Measurements from ENCODE around the gene WHRN.

The WHRN gene

DNA sequence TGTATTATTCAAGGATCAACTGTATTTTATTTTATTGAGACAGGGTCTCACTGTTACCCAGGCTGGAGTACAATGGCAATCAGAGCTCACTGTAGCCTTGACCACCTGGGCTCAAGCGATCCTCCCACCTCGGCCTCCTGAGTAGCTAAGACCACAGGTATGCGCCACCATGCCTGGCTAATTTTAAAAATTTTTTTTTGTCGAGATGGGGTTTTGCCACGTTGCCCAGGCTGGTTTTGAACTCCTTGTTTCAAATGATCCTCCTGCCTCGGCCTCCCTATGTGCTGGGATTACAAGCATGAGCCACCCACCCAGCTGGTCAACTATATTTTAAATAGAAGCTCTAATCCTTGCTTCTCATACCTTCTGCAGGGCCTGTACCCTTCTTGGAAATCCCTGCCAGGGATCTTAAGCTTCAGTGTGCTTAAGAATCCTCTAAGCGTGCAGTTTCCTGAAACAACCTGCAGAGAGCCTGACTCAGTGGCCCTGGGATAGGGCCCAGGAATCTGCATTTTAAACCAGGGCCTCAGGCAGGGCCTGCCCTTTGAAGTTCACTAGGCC lies 120.4 kb downstream of the WHRN start:
- 0 out of 2 replicates have a peak, but pooled peaks cover 4% of the 10 kb centered on the region for H3K4me1 ChIP-seq
- H3K27me3 ChIP-seq, result no peaks in the 10 kb centered on the region
- TF ChIP-seq, protein P1, sequence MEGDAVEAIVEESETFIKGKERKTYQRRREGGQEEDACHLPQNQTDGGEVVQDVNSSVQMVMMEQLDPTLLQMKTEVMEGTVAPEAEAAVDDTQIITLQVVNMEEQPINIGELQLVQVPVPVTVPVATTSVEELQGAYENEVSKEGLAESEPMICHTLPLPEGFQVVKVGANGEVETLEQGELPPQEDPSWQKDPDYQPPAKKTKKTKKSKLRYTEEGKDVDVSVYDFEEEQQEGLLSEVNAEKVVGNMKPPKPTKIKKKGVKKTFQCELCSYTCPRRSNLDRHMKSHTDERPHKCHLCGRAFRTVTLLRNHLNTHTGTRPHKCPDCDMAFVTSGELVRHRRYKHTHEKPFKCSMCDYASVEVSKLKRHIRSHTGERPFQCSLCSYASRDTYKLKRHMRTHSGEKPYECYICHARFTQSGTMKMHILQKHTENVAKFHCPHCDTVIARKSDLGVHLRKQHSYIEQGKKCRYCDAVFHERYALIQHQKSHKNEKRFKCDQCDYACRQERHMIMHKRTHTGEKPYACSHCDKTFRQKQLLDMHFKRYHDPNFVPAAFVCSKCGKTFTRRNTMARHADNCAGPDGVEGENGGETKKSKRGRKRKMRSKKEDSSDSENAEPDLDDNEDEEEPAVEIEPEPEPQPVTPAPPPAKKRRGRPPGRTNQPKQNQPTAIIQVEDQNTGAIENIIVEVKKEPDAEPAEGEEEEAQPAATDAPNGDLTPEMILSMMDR (IDR thresholded peaks at IDR 0.05; ENCODE audit: low read depth, low read length), result no peak
- no peaks in the 10 kb centered on the region for H3K9me3 ChIP-seq
- H3K36me3 ChIP-seq, result no peaks in the 10 kb centered on the region
- no peak overlapping the region for H3K4me3 ChIP-seq (ENCODE audit: low read depth, low read length)
- DNase-seq, result no peak

DNA sequence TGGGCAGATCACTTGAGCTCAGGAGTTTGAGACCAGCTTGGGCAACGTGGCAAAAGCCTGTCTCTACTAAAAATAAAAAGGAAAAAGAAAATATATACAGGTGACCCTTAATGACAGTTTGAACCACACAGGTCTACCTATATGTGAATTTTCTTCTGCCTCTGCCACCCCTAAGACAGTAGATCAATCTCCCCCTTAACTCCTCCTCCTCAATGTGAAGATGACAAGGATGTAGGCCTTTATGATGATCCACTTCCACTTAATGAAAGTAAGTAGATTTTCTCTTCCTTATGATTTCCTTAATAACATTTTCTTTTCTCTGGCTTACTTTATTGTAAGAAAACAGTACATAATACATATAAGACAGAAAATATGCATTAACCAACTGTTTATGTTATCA lies 120.9 kb downstream of the WHRN start:
- TF ChIP-seq, protein P1 (IDR thresholded peaks at IDR 0.05; ENCODE audit: low read depth, low read length), result no peak
- H3K4me1 ChIP-seq, result 0 out of 2 replicates have a peak, but pooled peaks cover 4% of the 10 kb centered on the region
- H3K4me3 ChIP-seq (ENCODE audit: low read depth, low read length), result no peak overlapping the region

DNA sequence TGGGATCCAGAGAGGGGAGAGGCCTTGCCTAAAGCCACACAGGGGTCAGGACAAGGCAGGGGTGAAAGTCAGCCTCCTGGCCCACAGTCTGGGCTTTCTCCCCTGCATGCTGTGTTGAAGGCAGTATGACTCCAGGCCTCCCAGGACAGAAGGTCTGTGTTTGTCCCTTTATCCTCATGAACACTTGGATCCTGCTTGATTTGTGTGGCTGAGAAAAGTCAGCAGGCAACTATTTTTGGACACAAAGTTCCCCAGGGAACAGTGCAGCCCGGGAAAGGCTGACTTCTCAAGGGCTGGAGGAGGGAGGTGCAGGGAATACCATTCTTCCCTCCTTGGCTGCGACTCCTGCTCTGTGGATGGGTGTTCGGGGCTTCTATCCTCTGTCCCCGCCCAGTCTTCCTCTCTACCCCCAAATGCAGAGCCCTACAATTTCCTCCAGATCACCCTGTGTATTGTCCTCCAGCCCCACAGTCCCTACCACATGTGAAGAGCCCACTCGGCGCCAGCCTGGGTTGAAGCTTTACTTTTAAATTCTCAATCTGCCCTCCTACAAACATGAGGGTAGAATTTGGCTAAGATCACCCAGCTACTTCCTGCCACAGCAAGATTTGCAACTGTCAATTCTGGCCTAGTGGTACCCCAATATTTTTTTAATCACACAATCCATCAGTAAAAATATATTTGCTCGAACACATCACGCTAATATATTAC lies 121.6 kb downstream of the WHRN start:
- Histone ChIP-seq H3K9me3 (no peaks in the 10 kb centered on the region), H3K36me3 (no peaks in the 10 kb centered on the region), H3K4me3 (ENCODE audit: low read depth, low read length) (no peak overlapping the region), H3K4me1 (0 out of 2 replicates have a peak, but pooled peaks cover 4% of the 10 kb centered on the region), H3K27me3 (no peaks in the 10 kb centered on the region)
- DNase-seq, result no peak
- TF ChIP-seq, protein P1 (IDR thresholded peaks at IDR 0.05; ENCODE audit: low read depth, low read length), result no peak

More for the DNA sequence above, 120.9 kb downstream of the WHRN start:
- Histone ChIP-seq H3K9me3 (no peaks in the 10 kb centered on the region), H3K27me3 (no peaks in the 10 kb centered on the region), H3K36me3 (no peaks in the 10 kb centered on the region)
- no peak for DNase-seq

DNA sequence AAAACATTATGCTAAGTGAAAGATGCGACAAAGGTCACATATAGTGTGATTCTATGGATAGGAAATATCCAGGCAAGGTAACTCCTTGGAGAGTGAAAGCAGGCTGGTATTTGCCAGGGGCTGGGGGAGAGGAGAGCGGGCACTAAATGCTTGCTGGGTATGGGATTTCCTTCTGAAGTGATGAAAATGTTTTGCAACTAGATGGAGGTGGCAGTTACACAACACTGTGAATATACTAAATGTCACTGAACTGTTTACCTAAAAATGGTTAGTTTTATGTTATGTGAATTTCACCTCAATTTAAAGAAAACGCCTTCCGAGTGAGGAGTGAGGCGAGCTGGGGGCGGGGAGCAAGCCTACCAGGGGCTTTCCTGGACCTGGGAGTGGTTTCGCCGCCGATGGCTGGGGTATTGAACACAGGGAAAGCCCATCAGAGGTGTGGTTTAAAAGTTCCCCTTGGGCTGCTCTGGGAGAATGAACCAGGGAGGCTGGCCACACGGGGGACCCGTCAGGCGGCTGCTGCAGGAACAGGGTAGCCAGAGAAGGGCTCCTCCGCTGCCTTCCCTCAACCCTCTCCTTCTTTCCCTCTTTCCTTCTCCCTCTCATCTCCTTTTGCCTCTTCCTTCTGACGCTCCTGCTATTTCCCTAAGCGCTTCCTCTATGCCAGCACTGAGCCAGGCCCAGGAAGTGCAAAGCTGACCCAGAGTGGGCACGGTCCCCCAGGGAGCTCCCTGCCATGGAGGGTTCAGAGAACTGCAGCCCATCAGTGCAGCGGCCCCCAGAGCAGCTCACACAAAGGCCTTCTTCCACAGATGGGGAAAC lies 122.4 kb downstream of the WHRN start:
- TF ChIP-seq, protein P1 (IDR thresholded peaks at IDR 0.05; ENCODE audit: low read depth, low read length), result no peak
- Histone ChIP-seq H3K9me3 (no peaks in the 10 kb centered on the region), H3K36me3 (no peaks in the 10 kb centered on the region), H3K27me3 (no peaks in the 10 kb centered on the region), H3K4me1 (0 out of 2 replicates have a peak, but pooled peaks cover 4% of the 10 kb centered on the region), H3K4me3 (ENCODE audit: low read depth, low read length) (no peak overlapping the region)
- no peak for DNase-seq

DNA sequence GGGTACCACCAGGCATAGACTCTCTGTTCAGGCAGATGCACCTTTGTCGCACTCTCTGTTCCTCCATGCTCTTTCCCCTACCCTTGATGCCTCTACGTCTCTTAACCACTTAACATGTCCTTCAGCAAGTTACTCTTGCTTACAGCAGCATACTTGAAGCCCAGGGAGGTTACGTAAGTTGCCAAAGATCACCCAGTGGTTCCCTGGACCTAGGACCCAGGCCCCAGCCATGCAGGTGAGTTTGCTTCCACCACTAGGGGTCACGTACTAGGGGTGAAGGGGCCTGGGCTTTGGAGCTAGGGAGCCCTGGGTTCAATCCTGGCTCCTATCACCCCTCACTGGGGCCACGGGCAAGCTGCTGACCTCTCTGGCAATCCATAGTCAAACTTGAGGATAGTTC lies 126.4 kb downstream of the WHRN start:
- 0 out of 2 replicates have a peak, but pooled peaks cover 4% of the 10 kb centered on the region for H3K4me1 ChIP-seq
- H3K9me3 ChIP-seq, result no peaks in the 10 kb centered on the region
- DNase-seq, result no peak
- TF ChIP-seq, protein P1 (IDR thresholded peaks at IDR 0.05; ENCODE audit: low read depth, low read length), result no peak
- H3K4me3 ChIP-seq (ENCODE audit: low read depth, low read length), result no peak overlapping the region
- H3K27me3 ChIP-seq, result no peaks in the 10 kb centered on the region
- H3K36me3 ChIP-seq, result no peaks in the 10 kb centered on the region
